HG03558 (cell line): ENCODE data around the gene SLITRK3.
"Not testable (repeated sequence)": the region's sequence is repeated elsewhere in the genome, so short reads cannot be mapped to it uniquely, and the experiment has no call there.

Experiments
- ATAC-seq: cut with Tn5 transposase; IDR thresholded peaks from one replicate; pipeline ENCODE4 v1.9.1; 2021; ENCODE audit warnings: moderate number of reproducible peaks; ENCODE audit not compliant: unreplicated experiment; ENCODE audit errors: extremely low read depth

The SLITRK3 gene

GRCh38 chr3:165192610-165193192, 3.5 kb downstream of the SLITRK3 start:
- no peak for ATAC-seq

- ATAC-seq, result no peak
Measured at GRCh38 chr3:165191491-165191890, 4.7 kb downstream of the SLITRK3 start.

DNA sequence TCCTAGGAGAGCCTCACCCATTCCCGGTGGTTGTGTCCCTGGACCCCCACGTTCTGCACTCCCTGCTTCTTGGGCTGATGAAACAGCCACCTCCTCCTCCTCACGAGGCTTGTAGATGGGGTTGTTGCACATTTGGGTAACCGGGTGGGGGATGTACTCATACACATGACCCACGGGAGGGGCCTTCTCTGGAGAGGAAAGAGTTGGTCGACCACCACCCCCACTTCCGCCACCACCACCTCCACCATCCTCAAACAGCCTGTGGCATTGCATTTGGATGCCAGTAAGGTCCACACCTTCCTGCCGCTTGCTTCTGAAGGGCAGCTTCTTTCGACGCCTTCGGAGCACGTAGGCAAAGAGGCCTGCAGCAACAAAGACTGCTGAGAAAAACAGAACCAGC, 7.7 kb downstream of the SLITRK3 start:
- no peak for ATAC-seq

GRCh38 chr3:165185707-165186327, 10.4 kb downstream of the SLITRK3 start:
- peak; percentile 72 for ATAC-seq

- no peak for ATAC-seq
Measured at GRCh38 chr3:165181556-165181955, 14.6 kb downstream of the SLITRK3 start.

- ATAC-seq, result no peak
Measured at GRCh38 chr3:165170236-165170635, 25.9 kb downstream of the SLITRK3 start.

GRCh38 chr3:165169368-165169767, 26.8 kb downstream of the SLITRK3 start:
- no peak for ATAC-seq

GRCh38 chr3:165162883-165163282, 33.3 kb downstream of the SLITRK3 start:
- ATAC-seq, result no peak

DNA sequence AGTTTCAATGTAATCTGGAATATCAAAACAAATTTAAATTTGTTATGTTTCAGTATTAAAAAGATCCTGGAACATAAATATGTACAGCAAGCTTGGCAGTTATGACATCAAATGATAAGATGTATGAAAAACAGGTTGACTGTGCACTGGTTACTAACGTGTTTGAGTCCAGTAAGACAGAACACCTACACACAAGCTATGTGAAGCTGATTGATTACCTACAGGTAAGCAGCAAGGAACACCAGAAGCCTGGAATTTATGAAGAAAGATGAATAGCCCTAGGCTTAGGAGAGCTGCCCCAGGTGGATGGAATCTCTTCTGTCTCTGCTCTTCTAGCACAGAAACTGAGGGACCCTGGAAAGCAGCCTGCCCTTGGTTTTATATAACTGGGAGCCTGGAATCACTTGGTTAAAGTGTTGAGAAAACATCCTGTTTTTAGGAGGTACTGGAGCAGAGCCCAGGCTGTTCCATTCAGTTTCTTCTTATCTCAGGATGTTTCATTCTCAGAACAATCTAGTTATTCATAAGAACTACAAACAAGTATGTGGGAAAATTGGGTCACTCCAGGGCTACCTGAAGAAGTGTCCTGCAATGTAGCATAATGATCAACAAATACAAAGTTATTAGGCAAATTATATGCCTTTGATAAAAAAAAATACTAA, 36.3 kb downstream of the SLITRK3 start:
- ATAC-seq, result no peak

GRCh38 chr3:165158011-165158410, 38.2 kb downstream of the SLITRK3 start:
- ATAC-seq, result no peak

DNA sequence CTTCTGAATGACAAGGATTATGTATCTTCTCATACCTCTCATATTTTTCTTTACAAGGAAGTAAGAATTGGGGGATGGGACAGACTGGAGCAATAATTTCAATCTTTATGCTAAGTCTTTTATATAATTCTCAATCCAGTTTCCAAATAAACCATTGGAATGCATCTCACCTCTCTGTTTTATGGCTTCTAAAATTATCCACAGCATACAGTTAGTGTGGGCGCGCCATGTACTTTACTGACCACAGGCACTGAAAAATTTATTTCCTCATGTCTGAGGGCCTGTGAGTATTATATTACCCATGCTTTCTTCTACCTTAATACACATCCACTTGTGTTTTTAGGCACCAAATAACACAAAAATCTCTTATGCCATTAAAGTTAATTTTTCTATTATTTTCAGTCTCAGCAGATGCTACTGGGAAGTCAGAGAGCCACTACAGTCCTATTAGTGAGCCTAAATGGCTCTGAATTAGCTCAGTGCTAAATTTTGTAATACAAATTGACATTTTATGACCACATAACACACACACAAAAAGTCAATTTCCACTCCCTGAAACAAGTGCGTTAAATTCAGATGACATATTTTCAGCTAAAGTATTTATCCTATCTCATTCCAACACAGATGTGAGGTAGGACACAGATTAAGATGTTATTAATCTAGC, 39.3 kb downstream of the SLITRK3 start:
- no peak for ATAC-seq

DNA sequence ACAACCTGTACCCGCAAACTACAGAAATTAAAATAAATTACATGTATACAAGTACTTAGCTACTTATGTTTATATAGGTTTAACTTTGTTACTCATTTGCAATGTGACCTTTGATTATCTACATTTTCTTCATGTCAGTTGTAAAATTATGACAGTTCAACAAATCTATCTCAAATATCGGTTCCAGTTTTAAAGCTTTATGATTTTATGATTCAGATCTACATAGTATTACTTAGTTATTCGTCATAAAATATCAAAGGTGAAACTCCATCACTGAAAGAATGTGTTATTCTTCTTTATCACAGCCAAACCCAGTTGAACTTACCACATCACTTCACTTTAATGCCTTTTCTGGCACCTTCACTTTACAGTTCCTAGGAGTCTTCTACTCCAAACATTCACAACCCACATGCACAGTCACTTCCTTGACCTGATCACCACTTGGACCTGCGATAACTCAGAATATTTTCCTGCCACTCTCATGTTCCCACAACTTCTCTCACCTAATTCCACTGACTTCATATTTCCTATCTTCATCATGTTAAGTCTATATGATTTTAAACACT, 47.2 kb downstream of the SLITRK3 start:
- ATAC-seq, result no peak

DNA sequence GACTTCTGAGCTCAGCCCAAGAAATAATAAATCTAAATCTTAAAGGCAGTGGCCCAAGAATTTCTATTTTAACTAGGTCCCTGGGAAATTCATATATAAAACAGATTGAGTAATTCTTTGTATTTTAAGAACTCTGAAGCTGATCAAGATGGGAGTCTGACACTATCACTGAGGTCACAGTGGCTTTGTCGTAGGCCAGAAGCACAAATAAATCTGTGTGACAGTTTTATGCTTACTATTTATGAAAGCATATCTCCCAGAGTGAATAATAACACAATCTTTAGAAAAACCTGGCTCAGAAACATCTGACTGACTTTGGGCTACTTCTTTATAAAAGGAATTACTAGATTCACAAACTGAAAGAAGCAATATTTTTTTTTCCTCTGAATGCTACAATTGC, 51.9 kb downstream of the SLITRK3 start:
- ATAC-seq, result no peak

- ATAC-seq, result not testable (repeated sequence)
Measured at GRCh38 chr3:165139918-165140317, 56.3 kb downstream of the SLITRK3 start.
